Measurements from ENCODE around the gene TMEM51. TPM values are rescaled to one million over a fixed set of nuclear protein-coding genes. Genes with fewer than 3 reads are reported as not detected.
A peak's percentile ranks its signal among the peaks of the same experiment; 100 is the strongest.

The TMEM51 gene
- total and polyA plus RNA-seq, 2 of the 13 experiments (the other 11 are each of a cell fraction or from before 2014, with no cell fraction given) = 12.2 to 22.3 TPM

GRCh38 chr1:15139654-15140350 is 13.7 kb upstream of the TMEM51 start (continued):
- no peak for TF ChIP-seq NCOA1 (CRISPR knock-in tag; IDR thresholded peaks at IDR 0.05)
- 0 out of 2 replicates have a peak, but pooled peaks have one; percentile 32 for TF ChIP-seq ELF1 (CRISPR knock-in tag; IDR thresholded peaks at IDR 0.05)
- TF ChIP-seq NONO (IDR thresholded peaks at IDR 0.05) = no peak
- TF ChIP-seq NONO (CRISPR knock-in tag; conservative IDR thresholded peaks at IDR 0.05) = peak; percentile 57; the same call in 1 of the 2 replicates
- TF ChIP-seq GABPA (IDR thresholded peaks at IDR 0.05; ENCODE audit: low read depth, low read length) = no peak
- TF ChIP-seq GABPA (CRISPR knock-in tag; IDR thresholded peaks at IDR 0.05; ENCODE audit: low read depth) = no peak
- peak; percentile 89 for TF ChIP-seq HDAC2 (CRISPR knock-in tag; IDR thresholded peaks at IDR 0.05)
- TF ChIP-seq IRF2 (CRISPR knock-in tag; IDR thresholded peaks at IDR 0.05) = peak; percentile 47; the same call in 1 of the 2 replicates
- no peak for TF ChIP-seq MNT (IDR thresholded peaks at IDR 0.05)
- TF ChIP-seq HNRNPK (IDR thresholded peaks at IDR 0.05; ENCODE audit: low read depth, low read length, poor library complexity, severe bottlenecking) = no peak
- peak; percentile 47; the same call in 1 of the 2 replicates for TF ChIP-seq ARID4A (CRISPR knock-in tag; IDR thresholded peaks at IDR 0.05; ENCODE audit: borderline replicate concordance)
- TF ChIP-seq ZFP82 (CRISPR knock-in tag; IDR thresholded peaks at IDR 0.05; ENCODE audit: borderline replicate concordance) = no peak
- TF ChIP-seq ZBTB33 (CRISPR knock-in tag; IDR thresholded peaks at IDR 0.05) = no peak; the same call in 1 of the 2 replicates
- TF ChIP-seq ZNF530 (CRISPR knock-in tag; IDR thresholded peaks at IDR 0.05; ENCODE audit: low read depth) = no peak
- no peak for TF ChIP-seq ATF5 (CRISPR knock-in tag; IDR thresholded peaks at IDR 0.05; ENCODE audit: low read depth)
- no peak for TF ChIP-seq IKZF1 (IDR thresholded peaks at IDR 0.05)
- TF ChIP-seq NFYC (CRISPR knock-in tag; IDR thresholded peaks at IDR 0.05) = peak; percentile 21; the same call in 1 of the 2 replicates
- TF ChIP-seq RFX1 (IDR thresholded peaks at IDR 0.05) = no peak
- TF ChIP-seq MIXL1 (CRISPR knock-in tag; IDR thresholded peaks at IDR 0.05) = peak; percentile 36; the same call in 1 of the 2 replicates
- no peak for TF ChIP-seq RBM22 (optimal IDR thresholded peaks at IDR 0.05; ENCODE audit: low read length)
- no peak for TF ChIP-seq REL (CRISPR knock-in tag; conservative IDR thresholded peaks at IDR 0.05)
- no peak for TF ChIP-seq RBAK (CRISPR knock-in tag; IDR thresholded peaks at IDR 0.05)
